Measurements from ENCODE around the gene PPP2R2B.
"Not testable (repeated sequence)": the region's sequence is repeated elsewhere in the genome, so short reads cannot be mapped to it uniquely, and the experiment has no call there.

The PPP2R2B gene

GRCh38 chr5:146562461-146562860, 316.1 kb downstream of the PPP2R2B start:
- H2AFZ ChIP-seq (ENCODE audit: low read length) = no peak overlapping the region
- H3K9me3 ChIP-seq (replicated peaks; ENCODE audit: insufficient read depth, low read length) = no peaks in the 10 kb centered on the region
- H3K79me2 ChIP-seq (ENCODE audit: low read length) = no peaks in the 10 kb centered on the region
- no peaks in the 10 kb centered on the region for H3F3A ChIP-seq (ENCODE audit: insufficient read depth, low read length)
- no peaks in the 10 kb centered on the region for H3K36me3 ChIP-seq (replicated peaks; ENCODE audit: insufficient read depth, low read length)
- no peak overlapping the region for H3K4me2 ChIP-seq (ENCODE audit: low read depth, low read length)
- DNase-seq = no peak
- H3K4me3 ChIP-seq (ENCODE audit: low read length) = no peak overlapping the region
- no peak overlapping the region for H3K27ac ChIP-seq (ENCODE audit: low read length)
- no peaks in the 10 kb centered on the region for H3K4me1 ChIP-seq (ENCODE audit: low read length)
- H3K9me2 ChIP-seq (replicated peaks; ENCODE audit: insufficient read depth, low read length) = no peaks in the 10 kb centered on the region
- no peaks in the 10 kb centered on the region for H4K20me1 ChIP-seq (ENCODE audit: insufficient read depth, low read length)
- H3K27me3 ChIP-seq (replicated peaks; ENCODE audit: insufficient read depth, low read length) = no peaks in the 10 kb centered on the region
- H3K9ac ChIP-seq (ENCODE audit: low read length) = no peak overlapping the region
- no peak for TF ChIP-seq CTCF (IDR thresholded peaks at IDR 0.05; ENCODE audit: low read length)

GRCh38 chr5:146561711-146562110, 316.8 kb downstream of the PPP2R2B start:
- no peaks in the 10 kb centered on the region for H3K9me2 ChIP-seq (replicated peaks; ENCODE audit: insufficient read depth, low read length)
- H3K9me3 ChIP-seq (replicated peaks; ENCODE audit: insufficient read depth, low read length) = no peaks in the 10 kb centered on the region
- H4K20me1 ChIP-seq (ENCODE audit: insufficient read depth, low read length) = no peaks in the 10 kb centered on the region
- H3K4me1 ChIP-seq (ENCODE audit: low read length) = no peaks in the 10 kb centered on the region
- H2AFZ ChIP-seq (ENCODE audit: low read length) = no peak overlapping the region
- no peak overlapping the region for H3K4me2 ChIP-seq (ENCODE audit: low read depth, low read length)
- DNase-seq = no peak
- H3K9ac ChIP-seq (ENCODE audit: low read length) = no peak overlapping the region
- no peaks in the 10 kb centered on the region for H3K36me3 ChIP-seq (replicated peaks; ENCODE audit: insufficient read depth, low read length)
- TF ChIP-seq CTCF (IDR thresholded peaks at IDR 0.05; ENCODE audit: low read length) (no peak), EZH2 (optimal IDR thresholded peaks at IDR 0.05; ENCODE audit: low read depth, low read length) (no peak), EZH2phosphoT487 (IDR thresholded peaks at IDR 0.05; ENCODE audit: low read length) (no peak)
- H3K27ac ChIP-seq (ENCODE audit: low read length) = no peak overlapping the region
- H3K27me3 ChIP-seq (replicated peaks; ENCODE audit: insufficient read depth, low read length) = no peaks in the 10 kb centered on the region
- H3F3A ChIP-seq (ENCODE audit: insufficient read depth, low read length) = no peaks in the 10 kb centered on the region
- H3K79me2 ChIP-seq (ENCODE audit: low read length) = no peaks in the 10 kb centered on the region
- no peak overlapping the region for H3K4me3 ChIP-seq (ENCODE audit: low read length)

- Histone ChIP-seq H3K9me2 (replicated peaks; ENCODE audit: insufficient read depth, low read length) (no peaks in the 10 kb centered on the region), H3K36me3 (replicated peaks; ENCODE audit: insufficient read depth, low read length) (no peaks in the 10 kb centered on the region), H3K27me3 (replicated peaks; ENCODE audit: insufficient read depth, low read length) (no peaks in the 10 kb centered on the region), H4K20me1 (ENCODE audit: insufficient read depth, low read length) (no peaks in the 10 kb centered on the region), H3K4me2 (ENCODE audit: low read depth, low read length) (no peak overlapping the region), H2AFZ (ENCODE audit: low read length) (no peak overlapping the region), H3F3A (ENCODE audit: insufficient read depth, low read length) (no peaks in the 10 kb centered on the region), H3K4me1 (ENCODE audit: low read length) (no peaks in the 10 kb centered on the region), H3K9me3 (replicated peaks; ENCODE audit: insufficient read depth, low read length) (no peaks in the 10 kb centered on the region), H3K9ac (ENCODE audit: low read length) (no peak overlapping the region), H3K27ac (ENCODE audit: low read length) (no peak overlapping the region), H3K4me3 (ENCODE audit: low read length) (no peak overlapping the region), H3K79me2 (ENCODE audit: low read length) (no peaks in the 10 kb centered on the region)
- DNase-seq = no peak
- TF ChIP-seq EZH2phosphoT487 (IDR thresholded peaks at IDR 0.05; ENCODE audit: low read length) (no peak), EZH2 (optimal IDR thresholded peaks at IDR 0.05; ENCODE audit: low read depth, low read length) (no peak), CTCF (IDR thresholded peaks at IDR 0.05; ENCODE audit: low read length) (no peak)
Observed at GRCh38 chr5:146560205-146560812, 318.2 kb downstream of the PPP2R2B start.

- not testable (repeated sequence) for H3K9ac ChIP-seq (ENCODE audit: low read length); H3K4me1 ChIP-seq (ENCODE audit: low read length); H3K9me2 ChIP-seq (replicated peaks; ENCODE audit: insufficient read depth, low read length); H3K4me3 ChIP-seq (ENCODE audit: low read length); DNase-seq; H4K20me1 ChIP-seq (ENCODE audit: insufficient read depth, low read length); H3K27ac ChIP-seq (ENCODE audit: low read length); H3K79me2 ChIP-seq (ENCODE audit: low read length); H2AFZ ChIP-seq (ENCODE audit: low read length); H3K27me3 ChIP-seq (replicated peaks; ENCODE audit: insufficient read depth, low read length); H3K4me2 ChIP-seq (ENCODE audit: low read depth, low read length); H3K36me3 ChIP-seq (replicated peaks; ENCODE audit: insufficient read depth, low read length); H3K9me3 ChIP-seq (replicated peaks; ENCODE audit: insufficient read depth, low read length); H3F3A ChIP-seq (ENCODE audit: insufficient read depth, low read length)
Observed at GRCh38 chr5:146556884-146557283, 321.7 kb downstream of the PPP2R2B start.
